Loucy (cell line): Measurements from ENCODE around the gene SLC25A17.

Experiments used
- CTCF ChIP-seq: fragments of 200-600 bp; sonication (generic); conservative IDR thresholded peaks from 2 replicates; pipeline ENCODE4 v1.5.1; 2014; ENCODE audit warnings: mild to moderate bottlenecking, antibody characterized with exemption, low read length
- EZH2phosphoT487 ChIP-seq: fragments of 200-600 bp; IDR thresholded peaks from 2 replicates; pipeline ENCODE4 v1.6.1; 2018; ENCODE audit warnings: antibody characterized with exemption, mild to moderate bottlenecking, moderate library complexity, borderline replicate concordance

DNA sequence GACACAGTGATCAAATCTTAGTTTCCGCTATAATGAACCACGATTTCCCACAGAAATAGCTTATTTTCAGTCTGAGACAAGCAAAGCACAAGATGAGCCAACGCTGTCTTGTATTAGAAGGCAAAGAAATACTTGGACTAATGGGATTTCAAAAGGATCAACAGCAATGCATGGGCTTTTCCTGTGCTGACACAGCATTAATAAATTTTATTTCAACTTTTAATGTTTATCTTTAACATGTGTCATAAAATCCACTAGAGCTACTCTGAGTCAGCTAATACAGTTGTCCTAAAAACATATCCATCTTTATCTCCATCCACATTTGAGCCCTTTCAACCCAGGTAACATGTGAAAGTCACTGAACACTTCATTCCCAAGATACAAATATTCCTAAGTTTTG is 15.5 kb upstream of the SLC25A17 start:
- TF ChIP-seq CTCF, result no peak
- TF ChIP-seq EZH2phosphoT487, result no peak
